Lower leg skin (tissue), 4 donors: ENCODE results near the gene DENND1C. TPM values are rescaled to one million over a fixed set of nuclear protein-coding genes. Genes with fewer than 3 reads are reported as not detected.

ENCODE experiments used
- DNase-seq, 2 donors: peaks; one replicate each; pipeline ENCODE4 v3.0.0-alpha.2; 2019; ENCODE audit warnings: low spot score in 2 of 2
- H3K4me3 ChIP-seq: fragments of 200-600 bp; sonication (generic); 2 replicates; pipeline ENCODE4 v1.5.1; 2017; ENCODE audit warnings: mild to moderate bottlenecking, low read depth; ENCODE audit not compliant: poor library complexity, severe bottlenecking
- CTCF ChIP-seq, 3 donors: fragments of 450-650 bp; IDR thresholded peaks; one replicate each; pipeline ENCODE4 v1.5.1; 2016; ENCODE audit warnings: antibody characterized with exemption in 3 of 3, mild to moderate bottlenecking in 3 of 3, moderate library complexity in 2 of 3
- POLR2A ChIP-seq, 2 donors: fragments of 450-650 bp; IDR thresholded peaks; one replicate each; pipeline ENCODE4 v1.6.1; 2016 to 2017; ENCODE audit warnings: antibody characterized with exemption in 2 of 2, mild to moderate bottlenecking in 1 of 2, moderate library complexity in 1 of 2
- WGBS, 2 donors: methylation state at CpG; one replicate each; pipeline ENCODE4 v1.1.5; 2018; 5-methylcytosine and 5-hydroxymethylcytosine counted together
- intact Hi-C: fragments of 100-400 bp; cut with DNase I; formaldehyde crosslinking; loops from one replicate; pipeline ENCODE4 v1.15.0; 2023; ENCODE audit warnings: low total_unique reads
- total RNA-seq, 4 donors: library from RNA; depleted of rRNA; stranded (reverse); fragments of >200 nt; gene quantifications; one replicate each; pipeline ENCODE4 v1.1.0, GENCODE V29; 2016

Gene DENND1C
- total RNA-seq, 4 donors from 2014 or later: 0.61 to 1.9 (median 1.2) TPM

- no peak for DNase-seq
- TF ChIP-seq CTCF (IDR thresholded peaks at IDR 0.05) (no peak), POLR2A (IDR thresholded peaks at IDR 0.05) (no peak)
- 79 to 84% methylated on average over 8 of the region's 8 CpGs for whole genome bisulfite sequencing, 2 donors
- intact Hi-C loops: no loop called here
- H3K4me3 ChIP-seq: no peak overlapping the region
Observed at GRCh38 chr19:6470173-6470572, 11.4 kb downstream of the DENND1C start.

GRCh38 chr19:6467384-6467783 lies 14.2 kb downstream of the DENND1C start:
- DNase-seq: no peak
- H3K4me3 ChIP-seq: no peak overlapping the region
- TF ChIP-seq POLR2A (IDR thresholded peaks at IDR 0.05): no peak
- no peak for TF ChIP-seq CTCF (IDR thresholded peaks at IDR 0.05)
- 78% methylated on average over 8 of the region's 8 CpGs for WGBS, 2 donors
- intact Hi-C loops: no loop called here

GRCh38 chr19:6466526-6467248 lies 14.9 kb downstream of the DENND1C start:
- TF ChIP-seq POLR2A (IDR thresholded peaks at IDR 0.05) (no peak), CTCF (IDR thresholded peaks at IDR 0.05) (no peak)
- no peak for DNase-seq
- no peak overlapping the region for H3K4me3 ChIP-seq
- intact Hi-C loops: no loop called here
- 90% methylated on average over 17 to 20 of the region's 21 CpGs for WGBS, 2 donors

GRCh38 chr19:6465663-6466062 lies 15.9 kb downstream of the DENND1C start:
- intact Hi-C loops: no loop called here
- no peak overlapping the region for H3K4me3 ChIP-seq
- TF ChIP-seq POLR2A (IDR thresholded peaks at IDR 0.05) (no peak), CTCF (IDR thresholded peaks at IDR 0.05) (no peak)
- no peak for DNase-seq
- WGBS, 2 donors: 87 to 92% methylated on average over 8 of the region's 8 CpGs

GRCh38 chr19:6465006-6465405 lies 16.6 kb downstream of the DENND1C start:
- no peak overlapping the region for H3K4me3 ChIP-seq
- 37 to 43% methylated on average over 9 of the region's 9 CpGs for WGBS, 2 donors
- no peak for DNase-seq
- TF ChIP-seq CTCF (IDR thresholded peaks at IDR 0.05): no peak
- no peak for TF ChIP-seq POLR2A (IDR thresholded peaks at IDR 0.05)
- intact Hi-C loops: no loop called here
